ENCODE results near the gene MTCH1. TPM values are rescaled to one million over a fixed set of nuclear protein-coding genes. Genes with fewer than 3 reads are reported as not detected.

The MTCH1 gene
- total RNA-seq, 1 experiment from 2014 or later = 178 TPM

- H3K4me1 ChIP-seq = peaks cover 5% of the 10 kb centered on the region; the same call in 1 of the 2 replicates
- Mint-ChIP-seq H3K4me1 (ENCODE audit: low read depth, unreplicated experiment) (peaks cover 12% of the 10 kb centered on the region), H3K4me3 (ENCODE audit: unreplicated experiment) (no peak overlapping the region), H3K27me3 (ENCODE audit: insufficient read depth, unreplicated experiment) (no peaks in the 10 kb centered on the region), H3K27ac (ENCODE audit: unreplicated experiment) (no peak overlapping the region), H3K36me3 (ENCODE audit: insufficient read depth, unreplicated experiment) (peaks cover 10% of the 10 kb centered on the region), H3K9me3 (ENCODE audit: unreplicated experiment) (no peaks in the 10 kb centered on the region)
- CTCF ChIA-PET = no interaction called here
- no peaks in the 10 kb centered on the region for H3K27me3 ChIP-seq (replicated peaks; ENCODE audit: control insufficient read depth, insufficient read depth, low read length)
- intact Hi-C loops (cut with micrococcal nuclease; ENCODE audit: unreplicated experiment) = no loop called here
- no peaks in the 10 kb centered on the region for H3K36me3 ChIP-seq (ENCODE audit: control insufficient read depth, insufficient read depth, low read length)
- POLR2A ChIA-PET = no interaction called here
- BruUV-seq (replicated peaks) = no TSS peak
- no peak for DNase-seq
- no peaks in the 10 kb centered on the region for H3K9me3 ChIP-seq
- TF ChIP-seq CTCF (IDR thresholded peaks at IDR 0.05; ENCODE audit: insufficient read depth in 1 of 2, low read depth in 1 of 2, low read length in 1 of 2, severe bottlenecking in 1 of 2, unreplicated experiment in 1 of 2) = no peak
- no peak overlapping the region for H3K4me3 ChIP-seq (ENCODE audit: low read depth, low read length)
Observed at GRCh38 chr6:36989264-36989663, 3.3 kb upstream of the MTCH1 start.

GRCh38 chr6:36986704-36987047, 680 bp upstream of the MTCH1 start:
- peaks cover 15% of the 10 kb centered on the region for H3K36me3 Mint-ChIP-seq (ENCODE audit: insufficient read depth, unreplicated experiment)
- Histone ChIP-seq H3K36me3 (ENCODE audit: control insufficient read depth, insufficient read depth, low read length) (no peaks in the 10 kb centered on the region), H3K9me3 (no peaks in the 10 kb centered on the region), H3K4me1 (peaks cover 6% of the 10 kb centered on the region; the same call in 1 of the 2 replicates), H3K27me3 (replicated peaks; ENCODE audit: control insufficient read depth, insufficient read depth, low read length) (no peaks in the 10 kb centered on the region), H3K4me3 (ENCODE audit: low read depth, low read length) (peak overlapping the region; percentile 98)
- H3K27me3 Mint-ChIP-seq (ENCODE audit: insufficient read depth, unreplicated experiment) = no peaks in the 10 kb centered on the region
- BruUV-seq (replicated peaks) = no TSS peak
- TF ChIP-seq CTCF (IDR thresholded peaks at IDR 0.05; ENCODE audit: insufficient read depth in 1 of 2, low read depth in 1 of 2, low read length in 1 of 2, severe bottlenecking in 1 of 2, unreplicated experiment in 1 of 2) = no peak
- no peaks in the 10 kb centered on the region for H3K9me3 Mint-ChIP-seq (ENCODE audit: unreplicated experiment)
- intact Hi-C loops (cut with micrococcal nuclease; ENCODE audit: unreplicated experiment) = loop anchor here (1.0 to 2.0 kb wide), 2 partner anchors 32 to 101 kb away; partner anchors contain the start of gene C6orf89
- H3K4me1 Mint-ChIP-seq (ENCODE audit: low read depth, unreplicated experiment) = peaks cover 12% of the 10 kb centered on the region
- peak overlapping the region; percentile 94 for H3K27ac Mint-ChIP-seq (ENCODE audit: unreplicated experiment)
- CTCF ChIA-PET = interaction anchor here (0.7 to 1.8 kb wide), 3 partner anchors 32 to 224 kb away, joined by 3 to 28 read pairs (median 5); no protein-coding TSS in a partner anchor
- no peak for DNase-seq
- H3K4me3 Mint-ChIP-seq (ENCODE audit: unreplicated experiment) = no peak overlapping the region
- POLR2A ChIA-PET = interaction anchor here (0.6 to 1.5 kb wide), 5 partner anchors 25 to 1431 kb away, joined by 3 to 11 read pairs (median 5); partner anchors contain the start of gene PPIL1

- no peak for TF ChIP-seq CTCF (IDR thresholded peaks at IDR 0.05; ENCODE audit: insufficient read depth in 1 of 2, low read depth in 1 of 2, low read length in 1 of 2, severe bottlenecking in 1 of 2, unreplicated experiment in 1 of 2)
- BruUV-seq (replicated peaks) = no TSS peak
Observed at GRCh38 chr6:36985417-36985807, 584 bp downstream of the MTCH1 start.

More at GRCh38 chr6:36985417-36985807, 584 bp downstream of the MTCH1 start:
- ChIA-PET POLR2A (interaction anchor here (0.6 to 1.5 kb wide), 12 partner anchors 20 to 568 kb away, joined by 3 to 13 read pairs (median 4); partner anchors contain the start of genes FGD2 and PPIL1), CTCF (interaction anchor here (0.6 to 1.8 kb wide), 4 partner anchors 33 to 224 kb away, joined by 3 to 28 read pairs (median 5); no protein-coding TSS in a partner anchor)
- H3K9me3 Mint-ChIP-seq (ENCODE audit: unreplicated experiment) = no peaks in the 10 kb centered on the region
- H3K27me3 ChIP-seq (replicated peaks; ENCODE audit: control insufficient read depth, insufficient read depth, low read length) = no peaks in the 10 kb centered on the region
- peaks cover 2% of the 10 kb centered on the region for H3K36me3 ChIP-seq (ENCODE audit: control insufficient read depth, insufficient read depth, low read length)
- H3K9me3 ChIP-seq = no peaks in the 10 kb centered on the region
- H3K27me3 Mint-ChIP-seq (ENCODE audit: insufficient read depth, unreplicated experiment) = no peaks in the 10 kb centered on the region
- H3K4me1 ChIP-seq = peaks cover 6% of the 10 kb centered on the region; the same call in 1 of the 2 replicates
- H3K4me3 ChIP-seq (ENCODE audit: low read depth, low read length) = peak overlapping the region; percentile 98
- H3K4me1 Mint-ChIP-seq (ENCODE audit: low read depth, unreplicated experiment) = peaks cover 12% of the 10 kb centered on the region
- no peak overlapping the region for H3K27ac Mint-ChIP-seq (ENCODE audit: unreplicated experiment)
- DNase-seq = no peak
- H3K36me3 Mint-ChIP-seq (ENCODE audit: insufficient read depth, unreplicated experiment) = peaks cover 25% of the 10 kb centered on the region
- intact Hi-C loops (cut with micrococcal nuclease; ENCODE audit: unreplicated experiment) = no loop called here
- no peak overlapping the region for H3K4me3 Mint-ChIP-seq (ENCODE audit: unreplicated experiment)
